HepG2 (cell line): ENCODE results near the gene CCNL1. TPM values are rescaled to one million over a fixed set of nuclear protein-coding genes. Genes with fewer than 3 reads are reported as not detected.
A peak's percentile ranks its signal among the peaks of the same experiment; 100 is the strongest.

ENCODE experiments used
- ARID5B ChIP-seq: IDR thresholded peaks from 2 replicates; pipeline ENCODE4 v1.4.0; 2020; ENCODE audit warnings: mild to moderate bottlenecking, missing genetic modification reagents
- FOXA1 ChIP-seq, 2 experiments: fragments of 450-650 bp in 1 of 2; sonication (generic) in 1 of 2; formaldehyde crosslinking in 1 of 2; IDR thresholded peaks; 2 replicates each; pipeline versions ENCODE4 v1.4.0 to v1.6.1; 2016 to 2020; ENCODE audit warnings: missing genetic modification reagents in 1 of 2
- FOXK1 ChIP-seq: sonication (generic); formaldehyde crosslinking; IDR thresholded peaks from 2 replicates; pipeline ENCODE4 v1.4.0; 2020; ENCODE audit warnings: low read depth, missing genetic modification reagents, borderline replicate concordance
- FOXK2 ChIP-seq: fragments of 450-650 bp; IDR thresholded peaks from 2 replicates; pipeline ENCODE4 v1.6.1; 2016
- GZF1 ChIP-seq: sonication (generic); formaldehyde crosslinking; IDR thresholded peaks from 2 replicates; pipeline ENCODE4 v1.5.1; 2020; ENCODE audit warnings: mild to moderate bottlenecking, missing genetic modification reagents
- HBP1 ChIP-seq: IDR thresholded peaks from 2 replicates; pipeline ENCODE4 v1.6.1; 2016; ENCODE audit warnings: low read depth, control low read depth
- MED13 ChIP-seq: sonication (generic); formaldehyde crosslinking; IDR thresholded peaks from 2 replicates; pipeline ENCODE4 v1.5.0; 2020; ENCODE audit warnings: missing genetic modification reagents
- NAIF1 ChIP-seq: sonication (generic); formaldehyde crosslinking; IDR thresholded peaks from 2 replicates; pipeline ENCODE4 v1.5.0; 2020; ENCODE audit warnings: mild to moderate bottlenecking, missing genetic modification reagents, borderline replicate concordance
- NR2F2 ChIP-seq: IDR thresholded peaks from 2 replicates; pipeline ENCODE4 v1.6.1; 2012; ENCODE audit warnings: low read depth, inconsistent platforms, borderline replicate concordance
- TEF ChIP-seq: sonication (generic); formaldehyde crosslinking; IDR thresholded peaks from 2 replicates; pipeline ENCODE4 v1.5.0; 2020; ENCODE audit warnings: missing genetic modification reagents
- TRIM22 ChIP-seq: fragments of 450-650 bp; IDR thresholded peaks from 2 replicates; pipeline ENCODE4 v1.6.1; 2017
- ZBTB3 ChIP-seq: sonication (generic); formaldehyde crosslinking; IDR thresholded peaks from 2 replicates; pipeline ENCODE4 v1.4.0; 2020; ENCODE audit warnings: low read depth, mild to moderate bottlenecking, moderate library complexity, missing genetic modification reagents, borderline replicate concordance
- ZFP41 ChIP-seq: sonication (generic); formaldehyde crosslinking; IDR thresholded peaks from 2 replicates; pipeline ENCODE4 v1.4.0; 2020; ENCODE audit warnings: mild to moderate bottlenecking, missing genetic modification reagents, borderline replicate concordance
- ZNF280D ChIP-seq: sonication (generic); formaldehyde crosslinking; IDR thresholded peaks from 2 replicates; pipeline ENCODE4 v1.5.1; 2020; ENCODE audit warnings: mild to moderate bottlenecking, missing genetic modification reagents
- ZNF512 ChIP-seq: sonication (generic); formaldehyde crosslinking; IDR thresholded peaks from 2 replicates; pipeline ENCODE4 v1.4.0; 2020; ENCODE audit warnings: mild to moderate bottlenecking, missing genetic modification reagents
- ZSCAN9 ChIP-seq: IDR thresholded peaks from 2 replicates; pipeline ENCODE4 v1.6.1; 2016; ENCODE audit warnings: borderline replicate concordance
- polyA plus RNA-seq, 8 experiments: library from polyadenylated mRNA; depleted of rRNA in 3 of 8; stranded (reverse) in 7 of 8; unstranded in 1 of 8; fragments of >200 nt; fragmentation: Illumina TruSeq in 4 of 8; extraction: Trizol in 4 of 8; gene quantifications; 2 replicates each; pipeline versions ENCODE4 v1.2.1 to v1.2.3, GENCODE V29; 2011 to 2016; ENCODE audit warnings: low read depth in 4 of 8, missing spikeins in 1 of 8, mixed read lengths in 1 of 8; ENCODE audit not compliant: insufficient read depth in 1 of 8
- total RNA-seq, 5 experiments: library from RNA; depleted of rRNA; stranded (reverse); fragments of >200 nt; fragmentation: Illumina TruSeq; extraction: Trizol; gene quantifications; 2 replicates each; pipeline ENCODE4 v1.2.3, GENCODE V29; 2016; ENCODE audit warnings: low read depth in 1 of 5

CCNL1 gene
- total and polyA plus RNA-seq, 2 of the 13 experiments (the other 11 are each of a cell fraction or from before 2014, with no cell fraction given): 151 to 303 TPM

- TF ChIP-seq ZFP41: no peak
- no peak for TF ChIP-seq GZF1
- TF ChIP-seq ZNF280D (CRISPR knock-in tag): peak; percentile 68; the same call in 1 of the 2 replicates
- no peak for TF ChIP-seq FOXA1 (IDR thresholded peaks at IDR 0.05)
- 0 out of 2 replicates have a peak, but pooled peaks have one; percentile 37 for TF ChIP-seq FOXA1 (CRISPR knock-in tag; IDR thresholded peaks at IDR 0.05)
- TF ChIP-seq HBP1 (CRISPR knock-in tag): peak; percentile 18; the same call in 1 of the 2 replicates
- peak; percentile 86 for TF ChIP-seq ARID5B (CRISPR knock-in tag)
- no peak for TF ChIP-seq FOXK1 (CRISPR knock-in tag)
- no peak for TF ChIP-seq FOXK2
- no peak for TF ChIP-seq TRIM22
- no peak for TF ChIP-seq ZBTB3
- no peak for TF ChIP-seq TEF (CRISPR knock-in tag)
- TF ChIP-seq NR2F2: no peak
- peak; percentile 49; the same call in 1 of the 2 replicates for TF ChIP-seq ZSCAN9
- TF ChIP-seq ZNF512 (CRISPR knock-in tag): no peak
- no peak for TF ChIP-seq NAIF1
- no peak for TF ChIP-seq MED13 (CRISPR knock-in tag)
Measured at GRCh38 chr3:157136647-157137387, 23.1 kb downstream of the CCNL1 start (continued).
